IMR-90 (cell line): ENCODE results near the gene MR1. TPM values are rescaled to one million over a fixed set of nuclear protein-coding genes. Genes with fewer than 3 reads are reported as not detected.
A peak's percentile ranks its signal among the peaks of the same experiment; 100 is the strongest.

Source experiments
- ATAC-seq: fragments of 200-7000 bp; cut with Tn5 transposase; 2 replicates; pipeline ENCODE4 v1.9.1; 2020; ENCODE audit warnings: low read depth, mild to moderate bottlenecking, moderate library complexity
- BruUV-seq: library from RNA; stranded (reverse); fragments of 400-500 nt; replicated peaks from 2 replicates; lab custom pipeline; 2021; lab: Mats Ljungman, UMichigan
- CTCF ChIA-PET: fragments of 300-600 bp; formaldehyde crosslinking; extraction: SDS; loops from one replicate; lab custom pipeline; 2021; ENCODE audit warnings: antibody characterized with exemption; lab: Yijun Ruan, JAX
- POLR2A ChIA-PET: fragments of 300-600 bp; sonication (Branson Sonifier 250); formaldehyde crosslinking; loops from one replicate; lab custom pipeline; 2022; ENCODE audit warnings: antibody characterized with exemption; ENCODE audit not compliant: unreplicated experiment; lab: Charles Lee
- DNase-seq: peaks from one replicate; pipeline ENCODE4 v3.0.0; 2013
- H2AFZ ChIP-seq: replicated peaks from 2 replicates; pipeline ENCODE3; 2013; ENCODE audit warnings: low read length, mild to moderate bottlenecking; ENCODE audit not compliant: poor library complexity
- H2AK5ac ChIP-seq: 2 replicates; pipeline ENCODE4 v1.6.1; 2013; ENCODE audit warnings: low read depth, low read length, inconsistent platforms
- H2AK9ac ChIP-seq: replicated peaks from 2 replicates; pipeline ENCODE3; 2013; ENCODE audit warnings: mild to moderate bottlenecking, low read depth, low read length, moderate library complexity; ENCODE audit not compliant: poor library complexity
- H2BK120ac ChIP-seq: 2 replicates; pipeline ENCODE4 v1.6.1; 2013; ENCODE audit warnings: low read depth, low read length, inconsistent platforms
- H2BK15ac ChIP-seq: 3 replicates; pipeline ENCODE4 v1.6.1; 2013; ENCODE audit warnings: low read depth, low read length, inconsistent platforms
- H2BK20ac ChIP-seq: 2 replicates; pipeline ENCODE4 v1.6.1; 2013; ENCODE audit warnings: low read depth, mild to moderate bottlenecking, inconsistent platforms, low read length, moderate library complexity
- H2BK5ac ChIP-seq: 2 replicates; pipeline ENCODE4 v1.6.1; 2013; ENCODE audit warnings: mild to moderate bottlenecking, low read depth, low read length, inconsistent platforms; ENCODE audit not compliant: poor library complexity, severe bottlenecking
- H3K14ac ChIP-seq: replicated peaks from 2 replicates; pipeline ENCODE4 v1.6.1; 2013; ENCODE audit warnings: low read depth, low read length, inconsistent platforms
- H3K18ac ChIP-seq: 2 replicates; pipeline ENCODE4 v1.6.1; 2013; ENCODE audit warnings: low read depth, low read length, control low read depth
- H3K23ac ChIP-seq: 2 replicates; pipeline ENCODE4 v1.6.1; 2013; ENCODE audit warnings: low read depth, low read length, inconsistent platforms
- H3K27ac ChIP-seq: 2 replicates; pipeline ENCODE4 v1.5.1; 2013; ENCODE audit warnings: mild to moderate bottlenecking, control low read depth, low read length; ENCODE audit not compliant: insufficient read depth
- H3K27me3 ChIP-seq: 2 replicates; pipeline ENCODE4 v1.6.1; 2013; ENCODE audit warnings: low read length; ENCODE audit not compliant: control insufficient read depth, insufficient read depth
- H3K36me3 ChIP-seq: 2 replicates; pipeline ENCODE4 v1.6.1; 2013; ENCODE audit warnings: low read length, mixed read lengths; ENCODE audit not compliant: control insufficient read depth, insufficient read depth
- H3K4ac ChIP-seq: 2 replicates; pipeline ENCODE4 v1.6.1; 2013; ENCODE audit warnings: low read depth, low read length, inconsistent platforms
- H3K4me1 ChIP-seq: 2 replicates; pipeline ENCODE4 v1.6.1; 2013; ENCODE audit warnings: low read length, mixed read lengths; ENCODE audit not compliant: control insufficient read depth, insufficient read depth
- H3K4me2 ChIP-seq: 2 replicates; pipeline ENCODE4 v1.6.1; 2013; ENCODE audit warnings: low read depth, mild to moderate bottlenecking, control low read depth, low read length, moderate library complexity
- H3K4me3 ChIP-seq: 2 replicates; pipeline ENCODE4 v1.5.1; 2013; ENCODE audit warnings: low read depth, mild to moderate bottlenecking, control low read depth, low read length, moderate library complexity; ENCODE audit not compliant: insufficient read depth
- H3K56ac ChIP-seq: 2 replicates; pipeline ENCODE4 v1.6.1; 2013; ENCODE audit warnings: low read length, inconsistent platforms; ENCODE audit not compliant: insufficient read depth; ENCODE audit errors: extremely low read depth
- H3K79me1 ChIP-seq, 2 experiments: 2 replicates each; pipeline ENCODE4 v1.6.1; 2013; ENCODE audit warnings: low read length in 2 of 2, inconsistent platforms in 1 of 2, low read depth in 1 of 2
- H3K9ac ChIP-seq: 2 replicates; pipeline ENCODE4 v1.6.1; 2013; ENCODE audit warnings: low read depth, low read length, control low read depth
- H3K9me1 ChIP-seq: 2 replicates; pipeline ENCODE4 v1.6.1; 2013; ENCODE audit warnings: low read length, inconsistent platforms; ENCODE audit not compliant: insufficient read depth
- H3K9me3 ChIP-seq: 2 replicates; pipeline ENCODE4 v1.6.1; 2013; ENCODE audit warnings: low read length; ENCODE audit not compliant: control insufficient read depth, insufficient read depth
- H4K20me1 ChIP-seq: 2 replicates; pipeline ENCODE4 v1.6.1; 2013; ENCODE audit warnings: low read length, inconsistent platforms; ENCODE audit not compliant: insufficient read depth
- H4K5ac ChIP-seq: 2 replicates; pipeline ENCODE4 v1.6.1; 2013; ENCODE audit warnings: mild to moderate bottlenecking, low read depth, low read length, control low read depth
- H4K8ac ChIP-seq, 2 experiments: 2 replicates each; pipeline ENCODE4 v1.6.1; 2013; ENCODE audit warnings: low read depth in 2 of 2, low read length in 2 of 2, control low read depth in 1 of 2, inconsistent platforms in 1 of 2
- H4K91ac ChIP-seq: 2 replicates; pipeline ENCODE4 v1.6.1; 2013; ENCODE audit warnings: low read depth, low read length, inconsistent platforms; ENCODE audit not compliant: insufficient read depth
- CEBPB ChIP-seq: IDR thresholded peaks from 2 replicates; pipeline ENCODE4 v1.6.1; 2012; ENCODE audit warnings: low read depth, low read length, improper control_type of control experiment
- CHD1 ChIP-seq: IDR thresholded peaks from 2 replicates; pipeline ENCODE4 v1.6.1; 2012; ENCODE audit warnings: low read depth, low read length, improper control_type of control experiment
- FOS ChIP-seq: fragments of 150-350 bp; IDR thresholded peaks from 2 replicates; pipeline ENCODE4 v1.6.1; 2016; ENCODE audit warnings: low read depth, low read length
- MAZ ChIP-seq: IDR thresholded peaks from 2 replicates; pipeline ENCODE4 v1.6.1; 2012; ENCODE audit warnings: low read depth, mild to moderate bottlenecking, low read length, improper control_type of control experiment, moderate library complexity, borderline replicate concordance
- NFE2L2 ChIP-seq: fragments of 150-350 bp; IDR thresholded peaks from 2 replicates; pipeline ENCODE4 v1.6.1; 2016; ENCODE audit warnings: low read depth, mild to moderate bottlenecking, low read length
- POLR2A ChIP-seq: IDR thresholded peaks from 2 replicates; pipeline ENCODE4 v1.6.1; 2012; ENCODE audit warnings: mild to moderate bottlenecking, low read depth, low read length
- RAD21 ChIP-seq: IDR thresholded peaks from 2 replicates; pipeline ENCODE4 v1.6.1; 2012; ENCODE audit warnings: low read length, improper control_type of control experiment
- RCOR1 ChIP-seq: IDR thresholded peaks from 2 replicates; pipeline ENCODE4 v1.6.1; 2012; ENCODE audit warnings: mild to moderate bottlenecking, low read length, improper control_type of control experiment; ENCODE audit not compliant: insufficient replicate concordance
- WGBS, 2 experiments: methylation state at CpG; one replicate each; pipeline versions ENCODE4 v1.1.5 to v1.1.7; 2013; ENCODE audit warnings: missing lambda C conversion rate in 2 of 2; ENCODE audit not compliant: insufficient read length in 1 of 2; ENCODE audit errors: extremely low coverage in 2 of 2; 5-methylcytosine and 5-hydroxymethylcytosine counted together
- dilution Hi-C: fragments of 300-500 bp; cut with HindIII; formaldehyde crosslinking; loops from one replicate; pipeline ENCODE4 v1.14.3; 2018; ENCODE audit warnings: low sequenced_read_pairs; ENCODE audit not compliant: unreplicated experiment
- in situ Hi-C: fragments of 300-500 bp; cut with MboI; formaldehyde crosslinking; loops from 3 replicates; pipeline ENCODE4 v1.14.3; 2019; ENCODE audit warnings: low sequenced_read_pairs, inconsistent platforms, mixed read lengths
- intact Hi-C: fragments of 100-400 bp; cut with micrococcal nuclease; formaldehyde crosslinking; loops from 2 replicates; pipeline ENCODE4 v1.10.0; 2022
- polyA plus RNA-seq, 3 experiments: library from polyadenylated mRNA; depleted of rRNA; stranded (reverse); fragments of >200 nt; gene quantifications; 2 replicates each; pipeline ENCODE4 v1.2.3, GENCODE V29; 2012; ENCODE audit warnings: low replicate concordance in 1 of 3
- total RNA-seq: library from RNA; depleted of rRNA; stranded (reverse); fragments of >200 nt; gene quantifications from 2 replicates; pipeline ENCODE4 v1.2.3, GENCODE V29; 2012

Gene MR1
- total and polyA plus RNA-seq, 2 of the 4 experiments (the other 2 are of a cell fraction): 6.0 to 6.1 TPM

- no peak for TF ChIP-seq FOS
- TF ChIP-seq CEBPB: 0 out of 2 replicates have a peak, but pooled peaks have one; percentile 3
- no peak for TF ChIP-seq RAD21
- TF ChIP-seq CHD1: no peak
These were observed 71.6 kb downstream of the MR1 start (continued) for GRCh38 chr1:181105134-181106021.

DNA sequence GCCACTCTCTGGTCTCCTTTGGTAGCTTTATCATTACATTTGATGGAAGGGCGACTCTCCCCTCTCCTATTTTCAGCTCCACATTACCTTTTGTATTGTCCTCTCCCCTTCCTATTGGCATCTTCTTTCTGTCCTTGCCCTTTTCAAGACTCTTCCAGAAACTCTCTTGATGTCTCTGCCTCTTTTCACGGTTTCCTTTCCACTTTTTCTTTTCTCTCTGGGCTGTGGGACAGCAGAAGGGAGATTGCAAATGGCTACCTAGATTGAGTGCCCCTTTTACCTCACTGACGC lies 72.2 kb downstream of the MR1 start:
- ChIA-PET POLR2A (interaction anchor here (1.0 to 1.8 kb wide), 2 partner anchors 11 to 15 kb away, joined by 3 to 14 read pairs; no protein-coding TSS in a partner anchor), CTCF (interaction anchor here (0.6 to 1.1 kb wide), 2 partner anchors 54 to 67 kb away, joined by 3 read pairs; no protein-coding TSS in a partner anchor)
- Histone ChIP-seq H3K18ac (no peak overlapping the region), H2AK9ac (peak overlapping the region; percentile 17), H3K36me3 (no peaks in the 10 kb centered on the region), H2BK5ac (no peak overlapping the region), H2AFZ (peak overlapping the region; percentile 90), H3K9me1 (peaks cover 25% of the 10 kb centered on the region), H2BK15ac (peak overlapping the region; percentile 40; the same call in 2 of the 3 replicates), H3K23ac (peak overlapping the region; percentile 35; the same call in 1 of the 2 replicates), H3K4me3 (no peak overlapping the region), H3K4me1 (peaks cover 28% of the 10 kb centered on the region), H3K27me3 (no peaks in the 10 kb centered on the region), H2BK120ac (peak overlapping the region; percentile 45), H3K14ac (peak overlapping the region; percentile 20; the same call in 1 of the 2 replicates), H4K20me1 (no peaks in the 10 kb centered on the region), H2AK5ac (peak overlapping the region; percentile 54; the same call in 1 of the 2 replicates), H3K4me2 (peak overlapping the region; percentile 85), H3K9ac (no peak overlapping the region), H3K9me3 (no peaks in the 10 kb centered on the region), H4K8ac (peak overlapping the region in 1 of 2 experiments; percentile 24; a peak in 2 of 4 replicates), H3K79me1 (peaks cover 19 to 49% of the 10 kb centered on the region in 2 experiments), H3K27ac (no peak overlapping the region), H2BK20ac (peak overlapping the region; percentile 10; the same call in 1 of the 2 replicates), H3K4ac (peak overlapping the region; percentile 39; the same call in 1 of the 2 replicates), H4K91ac (no peak overlapping the region), H4K5ac (no peak overlapping the region), H3K56ac (no peak overlapping the region)
- ATAC-seq (no peak), DNase-seq (no peak)
- intact Hi-C loops (no loop called here), in situ Hi-C loops (no loop called here), dilution Hi-C loops (no loop called here)
- no CpG with 5 or more reads among the region's 3 CpGs for WGBS, 2 experiments
- no TSS peak for BruUV-seq
- TF ChIP-seq CEBPB: no peak
- TF ChIP-seq RCOR1: no peak
- no peak for TF ChIP-seq POLR2A
- TF ChIP-seq NFE2L2: no peak
- no peak for TF ChIP-seq MAZ
